ENCODE data around the gene JMJD8. TPM values are rescaled to one million over a fixed set of nuclear protein-coding genes. Genes with fewer than 3 reads are reported as not detected.

Gene JMJD8
- total RNA-seq, 2 experiments from 2014 or later: 48.7 to 82.3 TPM

GRCh38 chr16:674214-674881 is 9.8 kb downstream of the JMJD8 start:
- CTCF ChIA-PET (ENCODE audit: unreplicated experiment): no interaction called here
- POLR2A ChIA-PET: no interaction called here
- intact Hi-C loops (cut with micrococcal nuclease; ENCODE audit: unreplicated experiment): no loop called here
- H3K27ac ChIP-seq (ENCODE audit: low read depth, low read length, poor library complexity, severe bottlenecking): no peak overlapping the region
- DNase-seq (ENCODE audit: low spot score): no peak
- H3K4me1 ChIP-seq (ENCODE audit: insufficient read depth, low read length, poor library complexity, severe bottlenecking): peaks cover 13% of the 10 kb centered on the region
- H3K9me2 ChIP-seq (ENCODE audit: insufficient read depth, low read length): no peaks in the 10 kb centered on the region
- H3K4me2 ChIP-seq (ENCODE audit: low read length): no peak overlapping the region
- no peaks in the 10 kb centered on the region for H3K79me2 ChIP-seq (ENCODE audit: insufficient read depth, low read depth, low read length)
- no peak overlapping the region for H2AFZ ChIP-seq (ENCODE audit: low read length)
- no peaks in the 10 kb centered on the region for H3K9me3 ChIP-seq (ENCODE audit: low read length)
- H3K4me3 ChIP-seq (ENCODE audit: low read depth, low read length, poor library complexity, severe bottlenecking): no peak overlapping the region
- peaks cover 45% of the 10 kb centered on the region for H3K36me3 ChIP-seq (ENCODE audit: insufficient read depth, low read length)
- H4K20me1 ChIP-seq (ENCODE audit: insufficient read depth, low read length): no peaks in the 10 kb centered on the region; the same call in 1 of the 2 replicates
- TF ChIP-seq, protein P1, sequence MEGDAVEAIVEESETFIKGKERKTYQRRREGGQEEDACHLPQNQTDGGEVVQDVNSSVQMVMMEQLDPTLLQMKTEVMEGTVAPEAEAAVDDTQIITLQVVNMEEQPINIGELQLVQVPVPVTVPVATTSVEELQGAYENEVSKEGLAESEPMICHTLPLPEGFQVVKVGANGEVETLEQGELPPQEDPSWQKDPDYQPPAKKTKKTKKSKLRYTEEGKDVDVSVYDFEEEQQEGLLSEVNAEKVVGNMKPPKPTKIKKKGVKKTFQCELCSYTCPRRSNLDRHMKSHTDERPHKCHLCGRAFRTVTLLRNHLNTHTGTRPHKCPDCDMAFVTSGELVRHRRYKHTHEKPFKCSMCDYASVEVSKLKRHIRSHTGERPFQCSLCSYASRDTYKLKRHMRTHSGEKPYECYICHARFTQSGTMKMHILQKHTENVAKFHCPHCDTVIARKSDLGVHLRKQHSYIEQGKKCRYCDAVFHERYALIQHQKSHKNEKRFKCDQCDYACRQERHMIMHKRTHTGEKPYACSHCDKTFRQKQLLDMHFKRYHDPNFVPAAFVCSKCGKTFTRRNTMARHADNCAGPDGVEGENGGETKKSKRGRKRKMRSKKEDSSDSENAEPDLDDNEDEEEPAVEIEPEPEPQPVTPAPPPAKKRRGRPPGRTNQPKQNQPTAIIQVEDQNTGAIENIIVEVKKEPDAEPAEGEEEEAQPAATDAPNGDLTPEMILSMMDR (conservative IDR thresholded peaks at IDR 0.05; ENCODE audit: low read length): no peak
- TF ChIP-seq EZH2phosphoT487 (IDR thresholded peaks at IDR 0.05; ENCODE audit: borderline replicate concordance, low read depth, low read length): no peak
- BruUV-seq (replicated peaks): no TSS peak

DNA sequence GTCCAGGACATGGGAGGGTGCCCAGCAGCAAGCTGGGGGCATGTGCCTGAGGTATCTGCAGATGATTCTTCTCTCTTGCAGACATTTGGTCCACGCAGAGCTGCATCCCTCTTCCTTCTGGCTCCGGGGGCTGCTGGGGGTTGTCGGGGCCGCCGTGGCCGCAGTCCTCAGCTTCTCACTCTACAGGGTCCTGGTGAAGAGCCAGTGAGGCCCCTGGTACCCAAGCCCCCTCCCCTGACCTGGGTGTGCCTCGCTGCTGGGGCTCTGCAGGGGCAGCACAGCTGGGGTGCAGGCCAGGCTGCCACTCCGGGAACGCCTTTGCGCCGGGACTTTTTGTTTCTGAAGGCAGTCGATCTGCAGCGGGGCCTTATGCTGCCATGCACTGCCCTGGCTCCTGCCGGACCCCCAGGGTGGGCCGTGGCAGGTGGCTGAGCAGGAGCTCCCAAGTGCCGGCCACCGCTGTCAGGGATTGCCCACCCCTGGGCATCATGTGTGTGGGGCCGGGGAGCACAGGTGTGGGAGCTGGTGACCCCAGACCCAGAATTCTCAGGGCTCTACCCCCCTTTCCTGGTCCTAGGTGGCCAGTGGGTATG is 10.6 kb downstream of the JMJD8 start:
- Histone ChIP-seq H3K79me2 (ENCODE audit: insufficient read depth, low read depth, low read length) (peaks cover 7% of the 10 kb centered on the region; the same call in 1 of the 2 replicates), H2AFZ (ENCODE audit: low read length) (no peak overlapping the region), H3K36me3 (ENCODE audit: insufficient read depth, low read length) (peaks cover 45% of the 10 kb centered on the region), H3K4me1 (ENCODE audit: insufficient read depth, low read length, poor library complexity, severe bottlenecking) (peaks cover 14% of the 10 kb centered on the region), H3K9me2 (ENCODE audit: insufficient read depth, low read length) (no peaks in the 10 kb centered on the region), H3K4me3 (ENCODE audit: low read depth, low read length, poor library complexity, severe bottlenecking) (no peak overlapping the region), H3K9me3 (ENCODE audit: low read length) (no peaks in the 10 kb centered on the region), H3K4me2 (ENCODE audit: low read length) (no peak overlapping the region), H3K27ac (ENCODE audit: low read depth, low read length, poor library complexity, severe bottlenecking) (no peak overlapping the region), H4K20me1 (ENCODE audit: insufficient read depth, low read length) (no peaks in the 10 kb centered on the region; the same call in 1 of the 2 replicates)
- TSS peak; percentile 83 for BruUV-seq (replicated peaks)
- TF ChIP-seq, protein P1 (conservative IDR thresholded peaks at IDR 0.05; ENCODE audit: low read length): no peak
- TF ChIP-seq EZH2phosphoT487 (IDR thresholded peaks at IDR 0.05; ENCODE audit: borderline replicate concordance, low read depth, low read length): no peak
- DNase-seq (ENCODE audit: low spot score): no peak
- intact Hi-C loops (cut with micrococcal nuclease; ENCODE audit: unreplicated experiment): no loop called here
- ChIA-PET CTCF (ENCODE audit: unreplicated experiment) (no interaction called here), POLR2A (no interaction called here)

- Histone ChIP-seq H3K4me3 (ENCODE audit: low read depth, low read length, poor library complexity, severe bottlenecking) (no peak overlapping the region), H3K36me3 (ENCODE audit: insufficient read depth, low read length) (peaks cover 45% of the 10 kb centered on the region)
Measured at GRCh38 chr16:672851-673250, 11.3 kb downstream of the JMJD8 start.

More at GRCh38 chr16:672851-673250, 11.3 kb downstream of the JMJD8 start:
- H3K4me2 ChIP-seq (ENCODE audit: low read length): no peak overlapping the region
- no peak for DNase-seq (ENCODE audit: low spot score)
- intact Hi-C loops (cut with micrococcal nuclease; ENCODE audit: unreplicated experiment): no loop called here
- no peaks in the 10 kb centered on the region for H4K20me1 ChIP-seq (ENCODE audit: insufficient read depth, low read length)
- H3K9me3 ChIP-seq (ENCODE audit: low read length): no peaks in the 10 kb centered on the region
- peaks cover 12% of the 10 kb centered on the region; the same call in 1 of the 2 replicates for H3K79me2 ChIP-seq (ENCODE audit: insufficient read depth, low read depth, low read length)
- TF ChIP-seq EZH2phosphoT487 (IDR thresholded peaks at IDR 0.05; ENCODE audit: borderline replicate concordance, low read depth, low read length): no peak
- TF ChIP-seq, protein P1 (conservative IDR thresholded peaks at IDR 0.05; ENCODE audit: low read length): no peak
- H3K9me2 ChIP-seq (ENCODE audit: insufficient read depth, low read length): no peaks in the 10 kb centered on the region
- ChIA-PET POLR2A (no interaction called here), CTCF (ENCODE audit: unreplicated experiment) (no interaction called here)
- peaks cover 14% of the 10 kb centered on the region for H3K4me1 ChIP-seq (ENCODE audit: insufficient read depth, low read length, poor library complexity, severe bottlenecking)
- no peak overlapping the region for H2AFZ ChIP-seq (ENCODE audit: low read length)
- no peak overlapping the region for H3K27ac ChIP-seq (ENCODE audit: low read depth, low read length, poor library complexity, severe bottlenecking)
- no TSS peak for BruUV-seq (replicated peaks)
